ENCODE results near the gene SP3.

Gene SP3

GRCh38 chr2:174002679-174003078 lies 37.5 kb upstream of the SP3 start:
- TF ChIP-seq ZFX (IDR thresholded peaks at IDR 0.05; ENCODE audit: borderline replicate concordance) (no peak), CTCF (IDR thresholded peaks at IDR 0.05) (no peak)

GRCh38 chr2:174001107-174001506 lies 35.9 kb upstream of the SP3 start:
- H3K27ac ChIP-seq: no peak overlapping the region
- TF ChIP-seq ZFX (IDR thresholded peaks at IDR 0.05; ENCODE audit: borderline replicate concordance) (no peak), CTCF (IDR thresholded peaks at IDR 0.05) (no peak)

More at GRCh38 chr2:174002679-174003078, 37.5 kb upstream of the SP3 start:
- no peak overlapping the region for H3K27ac ChIP-seq

GRCh38 chr2:173999724-174000123 lies 34.6 kb upstream of the SP3 start:
- TF ChIP-seq CTCF (IDR thresholded peaks at IDR 0.05) (no peak), ZFX (IDR thresholded peaks at IDR 0.05; ENCODE audit: borderline replicate concordance) (no peak)
- H3K27ac ChIP-seq: no peak overlapping the region

GRCh38 chr2:173999272-173999671 lies 34.1 kb upstream of the SP3 start:
- TF ChIP-seq CTCF (IDR thresholded peaks at IDR 0.05) (no peak), ZFX (IDR thresholded peaks at IDR 0.05; ENCODE audit: borderline replicate concordance) (no peak)
- H3K27ac ChIP-seq: no peak overlapping the region

GRCh38 chr2:173998386-173998785 lies 33.2 kb upstream of the SP3 start:
- TF ChIP-seq CTCF (IDR thresholded peaks at IDR 0.05) (no peak), ZFX (IDR thresholded peaks at IDR 0.05; ENCODE audit: borderline replicate concordance) (no peak)
- H3K27ac ChIP-seq: no peak overlapping the region

- TF ChIP-seq CTCF (IDR thresholded peaks at IDR 0.05) (no peak), ZFX (IDR thresholded peaks at IDR 0.05; ENCODE audit: borderline replicate concordance) (no peak)
- H3K27ac ChIP-seq: no peak overlapping the region
These were observed 32.6 kb upstream of the SP3 start for GRCh38 chr2:173997753-173998152.

GRCh38 chr2:173997269-173997668 lies 32.1 kb upstream of the SP3 start:
- TF ChIP-seq CTCF (IDR thresholded peaks at IDR 0.05) (no peak), ZFX (IDR thresholded peaks at IDR 0.05; ENCODE audit: borderline replicate concordance) (no peak)
- no peak overlapping the region for H3K27ac ChIP-seq

All from 22Rv1 (cell line).